HS-27A (cell line): Measurements from ENCODE around the gene MOXD1.

Source experiments
- DNase-seq: peaks from one replicate; pipeline ENCODE4 v3.0.0-alpha.2; 2012; ENCODE audit warnings: low read depth, missing footprints

The MOXD1 gene

DNA sequence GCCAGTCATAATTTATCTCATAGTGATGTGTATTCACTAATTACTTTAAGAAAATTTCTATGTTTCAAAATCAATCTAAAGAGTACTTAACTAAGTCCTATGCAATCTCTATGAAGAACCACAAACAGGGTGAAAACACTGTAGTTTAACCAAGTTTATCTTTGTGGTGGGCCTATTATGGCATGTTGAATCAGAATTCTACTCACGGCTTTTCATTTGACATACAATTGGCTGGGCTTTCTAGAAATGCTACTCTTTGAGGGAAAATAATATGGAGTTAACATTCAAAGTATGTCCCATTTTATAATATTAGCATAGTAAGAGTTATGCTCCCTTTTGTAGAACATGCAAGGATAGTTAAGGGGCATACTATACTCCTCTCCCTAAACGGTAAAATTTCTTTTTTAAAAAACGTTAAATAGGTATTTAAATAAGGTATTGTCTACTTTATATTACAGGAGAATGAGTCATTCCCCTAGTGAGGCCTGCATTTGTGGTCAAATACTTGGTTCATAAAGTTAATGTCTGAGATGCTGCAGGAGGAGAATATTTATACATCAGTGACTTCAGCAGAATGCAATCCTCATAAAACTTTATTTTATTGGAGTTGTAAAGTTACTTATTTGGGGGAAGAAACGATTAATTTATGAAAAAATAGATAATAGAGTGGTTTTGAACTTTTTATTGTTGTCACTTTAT lies 1.8 kb downstream of the MOXD1 start:
- no peak for DNase-seq

DNA sequence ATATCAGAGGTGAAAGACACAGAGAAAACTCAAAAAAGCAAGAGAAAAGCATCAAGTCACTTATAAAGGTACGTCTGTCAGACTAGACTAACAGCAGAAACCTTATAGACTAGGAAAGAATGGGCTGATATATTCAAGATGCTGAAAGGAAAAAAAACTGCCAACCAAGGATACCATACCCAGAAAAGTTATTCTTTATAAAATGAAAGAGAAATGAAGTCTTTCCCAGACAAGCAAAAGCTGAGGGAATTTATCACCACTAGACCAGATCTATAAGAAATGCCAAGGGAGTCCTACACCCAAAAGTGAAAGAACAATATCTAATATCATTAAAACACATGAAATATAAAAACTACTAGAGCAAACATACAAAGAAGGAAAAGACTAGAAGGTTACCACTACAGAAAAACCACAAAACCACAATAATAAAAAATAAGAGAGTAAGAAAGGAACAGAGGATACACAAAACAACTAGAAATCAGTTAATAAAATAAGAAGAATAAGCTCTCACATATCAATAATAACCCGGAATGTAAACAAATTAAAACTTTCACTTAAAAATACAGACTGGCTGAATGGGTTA lies 6.2 kb downstream of the MOXD1 start:
- no peak for DNase-seq

DNA sequence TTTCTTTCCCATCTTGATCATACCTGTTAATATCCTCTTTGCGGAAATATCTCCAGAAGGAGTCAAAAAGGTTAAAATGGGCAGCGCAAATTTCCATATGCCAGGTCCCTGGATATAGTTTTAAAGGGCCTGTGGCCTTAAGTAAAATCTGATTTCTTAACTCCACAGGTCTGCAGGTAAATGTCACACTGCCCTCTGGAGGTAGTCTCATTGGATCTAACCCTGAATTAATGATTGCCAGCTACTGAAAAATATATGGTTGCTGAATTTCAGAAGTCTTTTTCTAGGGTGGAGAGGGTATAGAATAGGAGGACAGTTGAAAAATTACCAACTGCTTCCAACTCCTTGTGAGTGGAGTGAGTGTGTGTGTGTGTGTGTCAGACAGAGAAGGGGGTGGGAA lies 8.5 kb downstream of the MOXD1 start:
- no peak for DNase-seq

DNA sequence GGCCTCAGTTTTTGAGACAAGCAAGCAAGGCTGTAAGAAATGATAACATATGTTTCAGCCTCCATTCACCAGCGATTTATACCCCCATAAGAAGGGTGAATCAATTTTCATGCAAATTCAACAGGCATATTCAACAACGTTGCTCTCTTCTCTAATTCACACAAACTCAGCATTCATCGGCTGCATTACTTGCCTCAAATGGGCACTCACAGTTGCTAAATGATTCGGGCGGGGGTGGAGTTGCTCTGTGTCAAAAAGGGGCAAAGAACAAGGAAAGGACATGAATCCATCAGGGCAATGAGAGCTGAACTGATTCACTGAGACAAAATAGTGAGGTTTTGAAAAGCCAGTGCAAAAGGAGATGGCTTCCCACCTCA lies 9.0 kb downstream of the MOXD1 start:
- no peak for DNase-seq

DNA sequence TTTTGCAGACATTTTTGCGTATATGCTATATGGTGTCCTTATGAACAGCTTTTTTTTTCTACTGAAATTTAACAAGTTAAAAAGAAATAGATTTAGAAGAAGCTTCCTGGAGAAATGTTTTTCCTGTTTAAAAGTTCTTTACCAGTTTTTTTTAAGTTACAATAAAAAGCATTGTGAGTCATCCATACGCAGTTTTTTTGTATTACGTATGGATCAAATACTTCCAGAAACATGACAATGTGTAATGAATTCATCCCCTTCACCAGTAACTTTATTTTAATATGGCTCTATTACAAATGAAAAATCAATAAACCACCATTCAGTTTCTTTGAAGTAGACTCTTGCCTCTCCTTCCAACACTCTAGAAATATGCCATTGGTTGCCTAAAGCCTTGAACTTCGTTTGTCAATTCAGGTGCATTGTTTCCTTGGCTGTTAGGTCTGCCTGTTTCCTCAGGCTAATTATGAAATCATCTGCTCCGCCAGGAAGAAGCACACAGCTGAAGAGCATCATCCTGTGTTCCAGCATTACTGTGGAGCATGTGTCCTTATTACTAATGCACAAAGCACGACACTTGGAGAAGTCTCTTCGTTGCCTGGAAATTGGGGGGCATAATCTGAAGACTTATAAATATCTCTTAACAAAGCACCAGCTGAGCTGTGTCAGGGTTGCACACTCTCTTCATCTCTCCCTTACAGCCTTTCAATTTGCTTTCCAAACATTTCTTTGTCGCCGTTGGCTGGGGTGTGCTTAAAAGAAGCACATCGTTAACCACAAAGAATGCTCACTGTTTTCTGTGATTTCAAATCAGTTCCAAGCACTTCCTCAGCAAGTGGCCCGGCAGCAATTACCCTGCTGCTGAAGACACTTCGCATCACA lies 9.6 kb downstream of the MOXD1 start:
- no peak for DNase-seq

DNA sequence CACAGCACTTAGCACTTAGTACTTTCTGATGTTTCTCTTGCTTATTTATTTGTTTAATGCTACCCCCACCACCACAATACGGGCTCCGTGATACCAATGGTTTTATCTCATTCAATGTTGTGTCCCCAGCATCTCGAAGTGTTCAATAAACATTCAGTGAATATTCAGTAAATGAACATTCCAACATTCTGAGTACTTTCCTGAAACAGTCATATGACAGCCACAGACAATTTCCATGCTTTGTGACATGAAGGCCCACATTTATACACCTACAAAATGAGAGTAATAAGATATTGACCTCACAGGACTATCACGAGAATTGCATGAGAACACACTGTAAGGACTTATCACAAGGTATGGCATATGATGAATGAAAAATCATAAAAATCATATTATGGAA lies 10.8 kb downstream of the MOXD1 start:
- no peak for DNase-seq

DNA sequence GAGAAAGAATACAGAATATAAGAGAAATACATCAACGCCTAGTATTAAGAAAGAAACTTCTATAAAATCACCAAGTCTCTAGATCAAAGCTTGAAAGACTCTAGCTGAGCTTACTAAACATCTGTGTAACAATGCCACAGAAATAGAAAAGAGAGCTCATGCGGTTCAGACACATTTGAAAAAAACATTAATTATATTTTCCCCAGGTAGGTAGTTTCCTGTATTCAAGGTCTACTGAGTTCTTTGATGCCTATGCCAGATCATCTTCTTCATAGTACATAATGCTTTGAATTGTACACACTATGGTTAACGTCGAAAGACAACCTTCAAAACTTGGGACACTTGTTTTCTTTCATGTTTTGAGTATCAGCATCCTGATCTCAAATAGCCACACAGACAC lies 11.3 kb downstream of the MOXD1 start:
- no peak for DNase-seq

DNA sequence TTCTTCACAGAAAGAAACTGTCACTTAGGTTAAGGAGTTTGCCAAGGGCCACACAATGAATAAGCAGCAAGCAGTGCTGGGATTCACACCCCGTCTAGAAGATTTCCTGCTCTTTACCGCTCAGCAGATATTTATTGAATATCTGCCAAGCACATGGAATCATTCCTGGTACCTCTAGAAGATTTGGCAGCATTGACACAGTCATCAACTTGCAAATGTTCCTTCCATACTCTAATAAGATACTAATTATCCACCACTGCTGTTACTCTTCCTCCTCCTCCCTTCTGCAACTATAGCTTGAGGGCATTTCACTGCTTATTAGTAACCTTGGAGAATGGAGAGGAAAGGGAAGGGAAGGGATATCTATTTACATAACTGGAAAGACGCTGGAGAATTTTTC lies 13.0 kb downstream of the MOXD1 start:
- DNase-seq: no peak

DNA sequence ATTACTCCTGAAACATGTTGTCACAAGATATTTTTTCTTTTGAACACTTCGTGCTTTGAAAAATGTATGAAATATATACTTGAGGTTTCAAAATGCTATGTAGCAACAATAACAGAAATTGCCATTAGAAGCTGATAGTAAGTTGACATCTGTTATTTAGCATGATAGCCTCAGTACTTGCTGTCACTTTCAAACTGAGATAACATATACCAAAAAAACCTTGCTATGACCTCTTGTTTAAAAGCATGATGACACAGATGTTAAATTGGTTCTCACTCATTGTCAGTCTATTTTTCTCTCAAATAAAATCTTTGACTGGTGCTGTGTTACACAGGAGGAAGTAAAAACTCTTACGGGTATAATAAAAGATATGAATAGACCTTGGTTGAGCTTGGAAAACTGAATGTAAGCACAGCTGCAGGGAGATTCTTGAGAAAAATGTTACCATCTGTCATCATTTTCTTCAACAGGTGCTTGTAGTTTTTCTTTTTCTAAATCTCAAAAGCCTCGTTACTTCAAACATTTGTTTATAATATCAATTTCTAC lies 18.6 kb downstream of the MOXD1 start:
- no peak for DNase-seq

DNA sequence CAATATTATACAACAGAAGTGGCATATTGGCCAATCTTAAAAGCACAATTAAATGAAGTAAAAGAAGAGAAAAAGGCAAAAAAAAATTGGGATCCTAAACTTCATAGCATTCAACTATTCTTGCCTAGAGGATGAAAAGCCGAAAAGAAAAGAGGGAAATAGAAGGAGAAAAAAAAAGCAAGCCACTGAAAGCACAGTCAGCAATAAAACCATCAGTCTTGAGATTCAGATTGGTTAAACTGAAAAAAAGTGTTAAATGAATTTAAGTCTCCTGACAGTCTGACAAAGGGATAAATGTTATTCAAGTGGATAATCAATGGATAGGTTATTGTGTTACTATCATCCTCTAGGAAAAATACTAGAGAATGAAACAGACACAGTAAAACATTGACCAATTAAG lies 19.9 kb downstream of the MOXD1 start:
- DNase-seq: no peak

DNA sequence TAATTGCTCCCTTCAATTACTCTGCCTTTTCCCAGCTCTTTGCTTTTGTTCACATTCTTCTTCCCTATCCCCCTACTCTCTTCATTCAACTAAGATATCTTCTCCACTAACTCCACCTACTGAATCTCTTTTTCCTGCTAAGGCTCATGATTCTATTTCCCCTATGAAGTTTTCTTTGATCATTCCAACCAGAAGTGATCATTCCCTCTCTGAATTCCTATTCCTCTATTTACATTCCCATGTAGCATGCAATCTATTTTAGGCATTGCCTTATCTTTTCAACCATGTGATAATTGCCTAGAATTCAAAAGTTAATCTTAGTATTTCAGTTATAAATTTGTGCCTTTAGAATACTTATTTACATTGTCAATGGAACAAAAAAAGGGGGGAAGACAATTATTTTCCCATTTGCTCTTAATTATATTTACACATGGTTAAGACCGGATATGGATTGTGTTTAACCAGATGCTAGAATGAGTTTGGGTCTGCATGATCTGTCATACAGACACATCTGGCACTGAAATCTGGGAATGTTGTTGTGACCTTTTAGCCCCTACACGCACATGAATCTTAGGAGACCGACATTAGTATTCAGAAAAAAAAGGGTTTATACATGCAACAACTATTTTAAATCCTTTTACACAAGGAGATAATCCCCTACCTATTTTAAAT lies 20.8 kb downstream of the MOXD1 start:
- no peak for DNase-seq

DNA sequence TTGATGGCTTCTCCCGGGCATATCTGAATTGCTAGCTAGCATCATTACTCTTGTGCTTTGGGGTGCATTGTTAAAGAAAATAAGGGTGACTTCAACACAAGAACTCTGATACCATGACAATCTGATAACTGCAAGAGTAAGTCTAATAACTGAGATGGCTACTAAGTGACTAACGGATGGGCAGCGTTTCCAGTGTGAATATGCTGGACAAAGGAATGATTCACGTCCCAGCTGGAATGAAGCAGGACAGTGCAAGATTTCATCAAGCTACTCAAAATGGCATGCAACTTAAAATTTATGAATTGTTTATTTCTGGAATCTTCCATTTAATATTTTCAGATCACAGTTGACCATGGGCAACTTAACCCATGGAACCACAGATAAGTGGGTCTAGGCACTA lies 31.7 kb downstream of the MOXD1 start:
- DNase-seq: peak; percentile 39

DNA sequence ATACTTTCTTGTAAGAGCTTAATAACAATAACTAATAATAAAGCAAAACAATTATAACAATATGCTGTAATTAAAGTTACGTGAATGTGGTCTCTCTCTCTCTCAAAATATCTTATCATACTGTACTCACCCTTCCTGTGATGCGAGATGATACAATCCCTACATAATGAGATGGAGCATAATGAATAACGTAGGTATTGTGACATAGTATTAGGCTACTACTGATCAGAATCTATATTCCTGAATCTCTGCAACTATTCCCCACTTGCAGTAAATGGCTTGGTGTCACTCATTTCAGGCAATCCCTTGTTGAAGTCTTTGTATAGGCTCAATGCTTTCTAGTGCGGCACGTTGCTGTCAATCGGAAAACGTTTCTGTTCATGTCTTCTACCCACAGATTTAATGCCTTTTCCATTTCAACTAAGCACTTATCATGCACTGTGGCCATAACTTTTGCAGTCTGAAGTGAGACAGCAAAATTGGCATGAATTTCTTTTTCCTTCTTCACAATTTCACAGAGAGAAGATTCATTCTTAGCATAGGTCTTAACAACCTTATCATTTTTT lies 32.3 kb downstream of the MOXD1 start:
- no peak for DNase-seq

DNA sequence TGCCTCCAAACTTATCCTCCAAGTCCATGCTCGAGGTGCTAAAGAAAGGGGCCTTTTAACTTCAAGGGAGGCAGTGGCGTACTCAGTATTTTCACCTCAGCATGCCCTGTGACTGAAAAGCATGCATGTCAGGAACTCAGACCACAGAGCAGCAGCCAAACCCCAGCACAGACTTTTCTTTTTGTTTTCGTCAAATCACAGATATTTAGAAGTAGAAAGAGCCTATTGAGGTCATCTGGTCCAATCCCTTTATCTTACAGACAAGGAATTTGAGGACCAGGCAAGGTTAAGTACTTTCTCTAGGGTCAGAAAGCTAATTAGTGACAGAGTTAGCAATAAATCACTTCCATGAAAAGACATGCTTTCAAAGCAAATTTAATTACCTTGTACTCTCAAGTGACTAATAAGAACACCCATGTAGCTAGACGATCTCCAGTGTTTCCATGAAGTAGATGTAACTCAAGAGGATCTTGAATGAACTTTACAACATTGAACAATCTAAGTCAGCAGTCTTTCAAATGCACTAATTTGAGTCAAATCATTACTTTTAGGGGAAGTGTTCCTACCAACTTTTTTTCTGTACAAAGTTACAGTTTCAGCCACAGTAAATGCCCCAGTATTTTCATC lies 35.9 kb downstream of the MOXD1 start:
- no peak for DNase-seq

DNA sequence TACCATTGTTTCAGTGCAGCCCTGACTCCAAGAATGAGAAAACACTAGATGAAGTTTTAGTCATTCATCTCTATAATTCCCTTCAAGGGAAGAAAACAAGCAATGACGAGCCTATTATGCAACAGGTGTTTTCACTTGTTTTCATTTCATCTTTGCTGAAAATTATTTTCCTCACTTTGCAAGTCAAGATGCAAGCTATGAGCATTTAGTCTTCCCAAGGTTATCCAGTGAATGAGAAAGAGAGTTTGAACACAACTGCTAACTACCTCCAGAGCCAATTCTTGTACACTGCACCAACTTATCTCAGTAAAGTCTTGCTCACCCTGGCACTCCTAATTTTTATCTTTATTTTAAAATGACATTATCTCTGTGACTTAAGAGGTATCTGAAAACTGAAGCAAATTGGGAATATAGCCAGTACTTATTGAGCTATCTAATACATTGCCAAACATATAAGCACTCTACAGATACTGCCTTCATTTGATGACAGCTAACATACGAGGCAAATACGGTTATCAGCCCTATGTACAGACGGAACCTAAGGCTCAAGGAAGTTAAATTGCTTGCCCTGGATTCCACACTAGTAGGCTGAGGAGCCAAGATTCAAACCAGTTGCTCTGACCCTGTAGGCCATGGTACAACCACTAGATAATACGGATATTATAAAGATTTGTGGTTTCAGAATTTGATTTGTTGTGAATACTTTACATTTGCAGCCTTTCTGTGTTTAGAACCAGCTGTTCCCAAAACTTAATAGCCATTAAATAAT lies 36.8 kb downstream of the MOXD1 start:
- no peak for DNase-seq

DNA sequence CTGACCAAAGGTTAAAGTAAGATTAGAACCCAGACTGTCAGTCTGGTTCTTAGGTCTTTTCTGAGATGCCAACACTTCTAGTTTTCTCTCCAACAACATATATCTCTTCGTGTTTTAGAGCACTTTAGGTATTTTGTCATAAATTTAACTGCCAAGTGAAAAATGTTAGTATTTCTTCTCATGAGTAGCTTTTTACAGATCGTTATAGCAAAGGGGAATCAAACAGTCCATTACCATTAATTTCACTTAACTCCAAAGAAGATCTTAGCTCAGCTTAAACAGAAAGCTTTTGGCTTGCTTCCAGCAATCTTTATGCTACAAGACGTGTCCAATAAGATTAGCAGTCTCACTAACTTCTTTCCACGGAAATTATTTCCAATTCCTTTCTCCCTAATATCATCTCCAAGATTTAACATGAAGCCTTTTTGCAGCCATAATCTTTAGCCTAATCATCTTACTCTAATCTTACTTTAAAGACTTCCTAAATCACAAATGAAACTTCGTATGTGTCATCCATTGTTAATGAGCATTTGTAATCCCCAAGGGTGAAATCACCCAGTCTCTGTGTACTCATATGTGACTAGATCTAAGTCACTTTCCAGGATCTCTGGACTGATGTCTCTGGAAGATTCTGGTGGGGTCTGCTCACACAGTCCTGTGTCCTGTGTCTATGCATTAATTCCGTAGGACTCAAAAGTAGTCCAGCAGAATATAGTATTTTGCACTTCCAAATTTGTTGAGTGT lies 38.7 kb downstream of the MOXD1 start:
- no peak for DNase-seq

DNA sequence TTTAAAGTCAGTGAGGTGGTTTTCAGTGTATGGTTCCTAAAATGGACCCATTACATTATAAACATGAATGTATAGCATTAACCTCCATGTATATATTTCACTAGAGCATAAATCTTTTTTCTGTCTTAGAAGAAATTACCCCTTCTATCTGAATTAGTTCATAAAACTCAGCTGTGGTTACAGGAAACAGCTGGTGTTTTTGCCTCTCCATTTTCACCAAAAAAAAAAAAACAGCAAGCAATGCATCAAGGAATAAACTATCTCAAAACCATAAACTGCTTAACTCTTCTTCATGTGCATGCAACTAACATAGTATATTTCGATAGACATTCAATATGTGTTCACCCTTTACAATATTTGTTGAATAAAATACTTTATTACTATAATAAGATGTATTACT lies 40.2 kb downstream of the MOXD1 start:
- no peak for DNase-seq

DNA sequence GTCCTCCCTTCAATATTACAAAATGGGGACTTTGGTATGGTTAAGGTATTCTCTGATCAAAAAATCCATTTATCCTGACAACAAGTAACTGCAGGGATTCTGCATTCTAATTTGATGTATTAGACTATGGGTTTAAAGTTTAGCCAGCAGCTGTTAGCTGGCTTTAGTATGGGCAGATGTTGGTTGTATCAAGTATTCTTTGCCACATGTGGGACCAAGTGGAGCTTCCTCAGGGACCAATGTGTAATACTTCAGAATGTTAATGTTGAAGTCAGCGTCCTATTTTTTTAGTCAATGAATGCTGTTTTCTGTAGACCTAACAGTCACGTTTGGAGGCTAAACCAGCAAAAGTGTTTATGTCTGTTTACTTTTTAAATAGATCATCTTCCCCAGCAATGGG lies 41.4 kb downstream of the MOXD1 start:
- DNase-seq: no peak

DNA sequence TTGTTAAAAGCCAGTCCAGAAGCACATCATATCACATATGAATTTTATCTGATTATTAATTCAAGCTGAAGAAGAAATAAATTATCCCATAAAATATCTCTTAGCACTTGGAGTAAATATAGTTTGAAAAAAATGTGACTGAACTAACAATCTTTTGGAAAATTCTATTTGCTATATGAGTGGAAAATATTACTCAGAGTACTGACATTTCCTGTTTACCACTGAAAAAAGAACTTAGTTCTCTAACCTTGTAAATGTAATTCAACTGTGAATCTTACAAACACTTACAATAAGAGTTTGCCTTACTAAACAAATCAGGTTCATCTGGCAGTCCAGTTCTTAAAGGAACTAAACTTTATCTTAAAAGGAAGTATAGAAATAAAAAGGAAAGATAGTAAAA lies 44.2 kb downstream of the MOXD1 start:
- DNase-seq: no peak

DNA sequence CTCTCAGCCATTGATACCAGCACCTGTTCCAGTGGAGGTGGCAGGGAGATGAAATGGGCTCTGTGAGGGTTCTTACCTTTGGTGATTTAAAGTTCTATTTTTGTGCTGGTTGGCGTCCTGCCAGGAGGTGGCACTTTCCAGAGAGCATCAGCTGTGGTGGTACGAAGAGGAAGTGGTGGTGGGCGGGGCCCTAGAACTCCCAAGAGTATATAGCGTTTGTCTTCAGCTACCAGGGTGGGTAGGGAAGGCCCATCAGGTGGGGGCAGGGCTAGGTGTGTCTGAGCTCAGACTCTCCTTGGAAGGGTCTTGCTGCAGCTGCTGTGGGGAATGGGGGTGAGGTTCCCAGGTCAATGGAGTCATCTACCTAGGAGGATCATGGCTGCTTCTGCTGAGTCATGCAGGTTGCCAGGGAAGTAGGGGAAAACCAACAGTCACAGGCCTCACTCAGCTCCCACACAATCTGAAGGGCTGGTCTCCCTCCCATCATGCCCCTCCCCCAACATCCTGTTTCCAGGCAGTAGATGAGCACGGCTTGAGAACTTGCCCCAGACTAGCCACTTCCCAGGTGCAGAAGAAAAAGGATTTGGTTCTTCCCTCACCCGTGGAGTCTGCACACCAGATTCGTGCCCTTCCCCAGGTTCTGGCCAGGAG lies 46.6 kb downstream of the MOXD1 start:
- no peak for DNase-seq
